A673 (cell line): ENCODE data around the gene HMGN4. TPM values are rescaled to one million over a fixed set of nuclear protein-coding genes. Genes with fewer than 3 reads are reported as not detected.

ENCODE experiments used
- BruUV-seq: library from RNA; stranded (reverse); fragments of 400-500 nt; replicated peaks from 2 replicates; lab custom pipeline; 2021; lab: Mats Ljungman, UMichigan
- CTCF ChIA-PET: fragments of 300-600 bp; sonication (Branson Sonifier 250); formaldehyde crosslinking; loops from one replicate; lab custom pipeline; 2022; ENCODE audit warnings: antibody characterized with exemption; lab: Charles Lee
- POLR2A ChIA-PET: fragments of 300-600 bp; sonication (Branson Sonifier 250); formaldehyde crosslinking; loops from one replicate; lab custom pipeline; 2022; ENCODE audit warnings: antibody characterized with exemption; ENCODE audit not compliant: low non-redundant PET; lab: Charles Lee
- DNase-seq: peaks from one replicate; pipeline ENCODE4 v3.0.0-alpha.2; 2015; ENCODE audit warnings: low spot score
- H3K27ac ChIP-seq: fragments of 200-600 bp; sonication (generic); 2 replicates; pipeline ENCODE4 v1.5.1; 2016; ENCODE audit warnings: mixed run types, low read depth, mild to moderate bottlenecking, mixed read lengths, antibody characterized with exemption, low read length; ENCODE audit not compliant: poor library complexity, severe bottlenecking
- H3K27me3 ChIP-seq: fragments of 200-600 bp; sonication (generic); replicated peaks from 2 replicates; pipeline ENCODE4 v1.6.1; 2017; ENCODE audit warnings: mixed run types, low read depth, mild to moderate bottlenecking, mixed read lengths, antibody characterized with exemption, low read length; ENCODE audit not compliant: insufficient read depth, poor library complexity
- H3K36me3 ChIP-seq: fragments of 200-600 bp; sonication (generic); 2 replicates; pipeline ENCODE4 v1.6.1; 2016; ENCODE audit warnings: mixed run types, mild to moderate bottlenecking, mixed read lengths, antibody characterized with exemption, low read length; ENCODE audit not compliant: insufficient read depth, poor library complexity, severe bottlenecking
- H3K4me1 ChIP-seq: fragments of 200-600 bp; sonication (generic); 2 replicates; pipeline ENCODE4 v1.6.1; 2017; ENCODE audit warnings: mixed run types, mild to moderate bottlenecking, mixed read lengths, antibody characterized with exemption, low read length; ENCODE audit not compliant: insufficient read depth, poor library complexity, severe bottlenecking
- H3K4me3 ChIP-seq: fragments of 200-600 bp; sonication (generic); 2 replicates; pipeline ENCODE4 v1.5.1; 2016; ENCODE audit warnings: low read depth, mixed run types, mild to moderate bottlenecking, mixed read lengths, low read length; ENCODE audit not compliant: poor library complexity, severe bottlenecking
- H3K9me3 ChIP-seq: fragments of 200-600 bp; sonication (generic); 2 replicates; pipeline ENCODE4 v1.6.1; 2016; ENCODE audit warnings: mixed run types, low read depth, mild to moderate bottlenecking, mixed read lengths, antibody characterized with exemption, low read length; ENCODE audit not compliant: poor library complexity, severe bottlenecking
- CTCF ChIP-seq: fragments of 300-800, 200-600 bp; sonication (generic); conservative IDR thresholded peaks from 2 replicates; pipeline ENCODE4 v1.5.1; 2017; ENCODE audit warnings: low read depth, mild to moderate bottlenecking, antibody characterized with exemption, low read length, moderate library complexity, mixed read lengths
- EZH2 ChIP-seq: fragments of 200-600 bp; sonication (generic); IDR thresholded peaks from 2 replicates; pipeline ENCODE4 v1.6.1; 2017; ENCODE audit warnings: borderline replicate concordance, low read depth, mild to moderate bottlenecking, mixed read lengths, antibody characterized with exemption, low read length; ENCODE audit not compliant: poor library complexity, severe bottlenecking
- intact Hi-C: fragments of 100-400 bp; cut with micrococcal nuclease; formaldehyde crosslinking; loops from one replicate; pipeline ENCODE4 v1.10.0; 2022; ENCODE audit not compliant: unreplicated experiment
- total RNA-seq: library from RNA; stranded (reverse); gene quantifications from 2 replicates; pipeline ENCODE4 v1.2.3, GENCODE V29; 2021

The HMGN4 gene
- total RNA-seq, 1 experiment from 2014 or later: 58.6 TPM

GRCh38 chr6:26514984-26515383 is 23.2 kb upstream of the HMGN4 start:
- H3K36me3 ChIP-seq: no peaks in the 10 kb centered on the region
- intact Hi-C loops: no loop called here
- CTCF ChIA-PET: no interaction called here
- no peak overlapping the region for H3K4me3 ChIP-seq
- no TSS peak for BruUV-seq
- no peak for TF ChIP-seq CTCF
- no peak for TF ChIP-seq EZH2
- no peak overlapping the region for H3K27ac ChIP-seq
- H3K27me3 ChIP-seq: no peaks in the 10 kb centered on the region
- DNase-seq: no peak
- H3K9me3 ChIP-seq: no peaks in the 10 kb centered on the region
- POLR2A ChIA-PET: no interaction called here
- peaks cover 2% of the 10 kb centered on the region for H3K4me1 ChIP-seq

GRCh38 chr6:26516481-26517427 is 21.4 kb upstream of the HMGN4 start:
- Histone ChIP-seq H3K4me1 (peaks cover 7% of the 10 kb centered on the region), H3K9me3 (no peaks in the 10 kb centered on the region), H3K27me3 (no peaks in the 10 kb centered on the region), H3K27ac (no peak overlapping the region), H3K36me3 (no peaks in the 10 kb centered on the region), H3K4me3 (no peak overlapping the region)
- no TSS peak for BruUV-seq
- DNase-seq: no peak
- ChIA-PET CTCF (no interaction called here), POLR2A (no interaction called here)
- intact Hi-C loops: no loop called here
- TF ChIP-seq CTCF: no peak
- TF ChIP-seq EZH2: no peak

- H3K36me3 ChIP-seq: no peaks in the 10 kb centered on the region
- H3K27ac ChIP-seq: no peak overlapping the region
- TF ChIP-seq CTCF (no peak), EZH2 (no peak)
- no peak for DNase-seq
- no TSS peak for BruUV-seq
- POLR2A ChIA-PET: no interaction called here
- H3K9me3 ChIP-seq: no peaks in the 10 kb centered on the region
- no peaks in the 10 kb centered on the region for H3K27me3 ChIP-seq
- H3K4me3 ChIP-seq: no peak overlapping the region
- intact Hi-C loops: no loop called here
- peaks cover 7% of the 10 kb centered on the region for H3K4me1 ChIP-seq
- CTCF ChIA-PET: no interaction called here
Measured at GRCh38 chr6:26519359-26519758, 18.8 kb upstream of the HMGN4 start.
